ENCODE results near the gene PAQR9. TPM values are rescaled to one million over a fixed set of nuclear protein-coding genes. Genes with fewer than 3 reads are reported as not detected.

The PAQR9 gene
- total and polyA plus RNA-seq, 8 donors: not detected

- Histone ChIP-seq H3K9me3 (no peaks in the 10 kb centered on the region), H3K4me1 (no peaks in the 10 kb centered on the region), H3K27ac (no peak overlapping the region), H3K36me3 (no peaks in the 10 kb centered on the region), H3K27me3 (peaks cover 0 to 9% (median 0%) of the 10 kb centered on the region in 3 donors), H3K4me3 (no peak overlapping the region)
- no peak for TF ChIP-seq CTCF (IDR thresholded peaks at IDR 0.05)
- TF ChIP-seq POLR2AphosphoS5 (IDR thresholded peaks at IDR 0.05): no peak
- TF ChIP-seq POLR2A (IDR thresholded peaks at IDR 0.05): no peak
- no peak for TF ChIP-seq EP300 (IDR thresholded peaks at IDR 0.05)
- no peak for DNase-seq
- 79 to 95% (median 85%) methylated on average over 7 of the region's 7 CpGs for WGBS, 5 donors
- intact Hi-C loops (cut with DNase I; ENCODE audit: low total_unique reads): no loop called here
Measured at GRCh38 chr3:142934128-142934886, 29.2 kb downstream of the PAQR9 start.

- intact Hi-C loops (cut with DNase I; ENCODE audit: low total_unique reads): no loop called here
- no peak overlapping the region for H3K27ac ChIP-seq
- 60 to 79% (median 72%) methylated on average over 6 of the region's 6 CpGs for WGBS, 5 donors
- no peaks in the 10 kb centered on the region for H3K36me3 ChIP-seq
- DNase-seq: peak in 1 of 2 donors; percentile 19
- no peaks in the 10 kb centered on the region for H3K4me1 ChIP-seq
- TF ChIP-seq EP300 (IDR thresholded peaks at IDR 0.05) (no peak), POLR2AphosphoS5 (IDR thresholded peaks at IDR 0.05) (no peak), CTCF (IDR thresholded peaks at IDR 0.05) (no peak), POLR2A (IDR thresholded peaks at IDR 0.05) (no peak)
- peaks cover 0 to 8% (median 0%) of the 10 kb centered on the region in 3 donors for H3K27me3 ChIP-seq
- H3K4me3 ChIP-seq: no peak overlapping the region
- no peaks in the 10 kb centered on the region for H3K9me3 ChIP-seq
Measured at GRCh38 chr3:142931222-142931621, 32.3 kb downstream of the PAQR9 start.

- no peaks in the 10 kb centered on the region for H3K36me3 ChIP-seq
- H3K27me3 ChIP-seq: peaks cover 0 to under 1% (median 0%) of the 10 kb centered on the region in 3 donors
- WGBS, 5 donors: 43 to 65% (median 47%) methylated on average over 3 of the region's 3 CpGs
- H3K27ac ChIP-seq: no peak overlapping the region
- H3K4me3 ChIP-seq: no peak overlapping the region
- intact Hi-C loops (cut with DNase I; ENCODE audit: low total_unique reads): no loop called here
- no peaks in the 10 kb centered on the region for H3K9me3 ChIP-seq
- no peak for TF ChIP-seq EP300 (IDR thresholded peaks at IDR 0.05)
- TF ChIP-seq POLR2A (IDR thresholded peaks at IDR 0.05): no peak
- no peak for TF ChIP-seq POLR2AphosphoS5 (IDR thresholded peaks at IDR 0.05)
- TF ChIP-seq CTCF (IDR thresholded peaks at IDR 0.05): no peak
- no peaks in the 10 kb centered on the region for H3K4me1 ChIP-seq
- DNase-seq: peak in 1 of 2 donors; percentile 16
Measured at GRCh38 chr3:142930463-142930862, 33.0 kb downstream of the PAQR9 start.

- TF ChIP-seq POLR2AphosphoS5 (IDR thresholded peaks at IDR 0.05) (no peak), POLR2A (IDR thresholded peaks at IDR 0.05) (no peak), EP300 (IDR thresholded peaks at IDR 0.05) (no peak), CTCF (IDR thresholded peaks at IDR 0.05) (no peak)
- Histone ChIP-seq H3K27ac (no peak overlapping the region), H3K9me3 (no peaks in the 10 kb centered on the region), H3K27me3 (no peaks in the 10 kb centered on the region), H3K4me1 (no peaks in the 10 kb centered on the region), H3K4me3 (no peak overlapping the region), H3K36me3 (no peaks in the 10 kb centered on the region)
- intact Hi-C loops (cut with DNase I; ENCODE audit: low total_unique reads): no loop called here
- 73 to 95% (median 88%) methylated on average over 3 of the region's 3 CpGs for WGBS, 5 donors
- no peak for DNase-seq
Measured at GRCh38 chr3:142929890-142930289, 33.6 kb downstream of the PAQR9 start.

Measured in stomach (tissue), 9 donors.